K562 (cell line): Measurements from ENCODE around the gene AQP11. TPM values are rescaled to one million over a fixed set of nuclear protein-coding genes. Genes with fewer than 3 reads are reported as not detected.
A peak's percentile ranks its signal among the peaks of the same experiment; 100 is the strongest.

ENCODE experiments used
- BACH1 ChIP-seq: fragments of 200-800 bp; sonication (Bioruptor generic); IDR thresholded peaks from 2 replicates; pipeline ENCODE4 v1.6.1; 2016; ENCODE audit warnings: missing genetic modification characterization, missing compliant biosample characterization
- C11orf30 ChIP-seq: fragments of 450-650 bp; IDR thresholded peaks from 2 replicates; pipeline ENCODE4 v1.6.1; 2016; ENCODE audit warnings: low read depth, mild to moderate bottlenecking
- CBFB ChIP-seq: sonication (generic); formaldehyde crosslinking; IDR thresholded peaks from 2 replicates; pipeline ENCODE4 v1.4.0; 2020; ENCODE audit warnings: mild to moderate bottlenecking, missing genetic modification reagents
- CHD2 ChIP-seq: IDR thresholded peaks from 2 replicates; pipeline ENCODE4 v1.6.1; 2011; ENCODE audit warnings: low read depth, low read length
- CLOCK ChIP-seq: fragments of 250-450 bp; sonication (Bioruptor Pico); IDR thresholded peaks from 2 replicates; pipeline ENCODE4 v1.4.0; 2020; ENCODE audit warnings: mild to moderate bottlenecking, moderate library complexity, borderline replicate concordance
- ELF1 ChIP-seq: fragments of 200-800 bp; sonication (Bioruptor generic); IDR thresholded peaks from 2 replicates; pipeline ENCODE4 v1.6.1; 2016; ENCODE audit warnings: missing genetic modification characterization, missing compliant biosample characterization
- ETS2 ChIP-seq: IDR thresholded peaks from 2 replicates; pipeline ENCODE4 v1.6.1; 2016; ENCODE audit warnings: borderline replicate concordance, missing genetic modification characterization, mild to moderate bottlenecking, moderate library complexity, missing compliant biosample characterization; ENCODE audit not compliant: poor library complexity, severe bottlenecking
- ETV5 ChIP-seq: sonication (generic); formaldehyde crosslinking; IDR thresholded peaks from 2 replicates; pipeline ENCODE4 v1.4.0; 2020; ENCODE audit warnings: low read depth, mild to moderate bottlenecking, missing genetic modification reagents
- ETV6 ChIP-seq, 3 experiments: fragments of 150-350 bp in 1 of 3; sonication (generic) in 1 of 3; formaldehyde crosslinking in 1 of 3; IDR thresholded peaks; 2 replicates each; pipeline versions ENCODE4 v1.6.1 to v1.8.0; 2014 to 2022; ENCODE audit warnings: borderline replicate concordance in 2 of 3, low read depth in 2 of 3, antibody characterized with exemption in 1 of 3, low read length in 1 of 3, mild to moderate bottlenecking in 1 of 3, missing genetic modification reagents in 1 of 3
- FOXA1 ChIP-seq: fragments of 450-650 bp; IDR thresholded peaks from 2 replicates; pipeline ENCODE4 v1.6.1; 2016; ENCODE audit warnings: mild to moderate bottlenecking, borderline replicate concordance
- GABPA ChIP-seq: fragments of 200-800 bp; sonication (Bioruptor generic); conservative IDR thresholded peaks from 2 replicates; pipeline ENCODE4 v1.6.1; 2016; ENCODE audit warnings: low read depth, missing genetic modification characterization, missing compliant biosample characterization
- HDAC3 ChIP-seq: fragments of 450-650 bp; IDR thresholded peaks from 2 replicates; pipeline ENCODE4 v1.6.1; 2018; ENCODE audit warnings: borderline replicate concordance, mild to moderate bottlenecking, moderate library complexity; ENCODE audit not compliant: partially characterized antibody
- KLF6 ChIP-seq: fragments of 250-450 bp; sonication (Bioruptor Pico); IDR thresholded peaks from 2 replicates; pipeline ENCODE4 v1.4.0; 2020; ENCODE audit warnings: mild to moderate bottlenecking, moderate library complexity, borderline replicate concordance
- NCOR1 ChIP-seq: fragments of 450-650 bp; IDR thresholded peaks from 2 replicates; pipeline ENCODE4 v1.6.1; 2016; ENCODE audit warnings: mild to moderate bottlenecking, moderate library complexity
- PCBP1 ChIP-seq: fragments of 200-400 bp; formaldehyde crosslinking; IDR thresholded peaks from 2 replicates; pipeline ENCODE4 v1.6.1; 2018; ENCODE audit warnings: mild to moderate bottlenecking, low read depth, low read length; ENCODE audit not compliant: poor library complexity, severe bottlenecking
- POLR2AphosphoS5 ChIP-seq: IDR thresholded peaks from 2 replicates; pipeline ENCODE4 v1.6.1; 2011; ENCODE audit warnings: mild to moderate bottlenecking, low read depth, low read length, moderate library complexity; ENCODE audit not compliant: control insufficient read depth, insufficient read depth
- SMAD1 ChIP-seq: fragments of 150-350 bp; IDR thresholded peaks from 2 replicates; pipeline ENCODE4 v1.6.1; 2014; ENCODE audit warnings: low read length, low read depth; ENCODE audit not compliant: partially characterized antibody
- SMARCA5 ChIP-seq: fragments of 450-650 bp; IDR thresholded peaks from 2 replicates; pipeline ENCODE4 v1.6.1; 2016
- SREBF1 ChIP-seq: fragments of 150-350 bp; IDR thresholded peaks from 2 replicates; pipeline ENCODE4 v1.6.1; 2014; ENCODE audit warnings: antibody characterized with exemption, low read depth, low read length, borderline replicate concordance
- YY1 ChIP-seq, 3 experiments: IDR thresholded peaks; 2 replicates each; pipeline ENCODE4 v1.6.1; 2011; ENCODE audit warnings: low read length in 2 of 3, mild to moderate bottlenecking in 2 of 3, moderate library complexity in 2 of 3, borderline replicate concordance in 1 of 3, control low read depth in 1 of 3, low read depth in 1 of 3; ENCODE audit not compliant: insufficient read depth in 3 of 3, insufficient replicate concordance in 2 of 3, control insufficient read depth in 1 of 3, insufficient read length in 1 of 3; ENCODE audit errors: extremely low read depth in 1 of 3
- ZNF143 ChIP-seq: sonication (generic); formaldehyde crosslinking; IDR thresholded peaks from 2 replicates; pipeline ENCODE4 v1.9.0; 2022; ENCODE audit warnings: mild to moderate bottlenecking, missing genetic modification reagents
- ZNF175 ChIP-seq: fragments of 200-800 bp; sonication (Bioruptor generic); IDR thresholded peaks from 2 replicates; pipeline ENCODE4 v1.6.1; 2016; ENCODE audit warnings: low read depth, mild to moderate bottlenecking, missing genetic modification characterization, missing compliant biosample characterization
- ZNF184 ChIP-seq: sonication (generic); formaldehyde crosslinking; IDR thresholded peaks from 2 replicates; pipeline ENCODE4 v1.5.0; 2020; ENCODE audit warnings: missing genetic modification reagents
- ZNF311 ChIP-seq: fragments of 250-450 bp; sonication (Bioruptor Pico); IDR thresholded peaks from 2 replicates; pipeline ENCODE4 v1.4.0; 2020; ENCODE audit warnings: mild to moderate bottlenecking, moderate library complexity
- ZNF780A ChIP-seq: fragments of 250-450 bp; sonication (Bioruptor Pico); IDR thresholded peaks from 2 replicates; pipeline ENCODE4 v1.5.0; 2021; ENCODE audit warnings: mild to moderate bottlenecking
- polyA plus RNA-seq, 8 experiments: library from polyadenylated mRNA; depleted of rRNA in 4 of 8; stranded (reverse) in 5 of 8; unstranded in 3 of 8; fragments of >200 nt; fragmentation: Nextera tagmentation in 2 of 8; fragmentation: Illumina TruSeq in 1 of 8; extraction: Ambion mirVana in 2 of 8; extraction: Trizol in 1 of 8; gene quantifications; 2 replicates each; pipeline versions ENCODE4 v1.2.1 to v1.2.3, GENCODE V29; 2011 to 2014; ENCODE audit warnings: inconsistent platforms in 1 of 8, missing spikeins in 1 of 8
- total RNA-seq, 7 experiments: library from RNA; depleted of rRNA in 6 of 7; stranded (reverse); fragments of >200 nt in 6 of 7; fragmentation: Illumina TruSeq in 2 of 7; extraction: Trizol in 2 of 7; gene quantifications; 2 replicates each; pipeline versions ENCODE4 v1.2.1 to v1.2.3, GENCODE V29; 2011 to 2021; ENCODE audit warnings: low replicate concordance in 1 of 7
- TF ChIP-seq, protein P1 (sequence below): fragments of 450-650 bp; formaldehyde crosslinking; IDR thresholded peaks from 2 replicates; pipeline ENCODE4 v1.4.0; 2020; ENCODE audit warnings: mild to moderate bottlenecking

The AQP11 gene
- total and polyA plus RNA-seq, 9 of the 15 experiments (the other 6 are each of a cell fraction or from before 2014, with no cell fraction given): 0.09 to 1.0 (median 0.36) TPM

GRCh38 chr11:77644887-77645286 is 55.1 kb downstream of the AQP11 start (continued):
- no peak for TF ChIP-seq CBFB
- no peak for TF ChIP-seq PCBP1
- TF ChIP-seq CHD2: no peak
- TF ChIP-seq SREBF1: no peak
- TF ChIP-seq, protein P1, sequence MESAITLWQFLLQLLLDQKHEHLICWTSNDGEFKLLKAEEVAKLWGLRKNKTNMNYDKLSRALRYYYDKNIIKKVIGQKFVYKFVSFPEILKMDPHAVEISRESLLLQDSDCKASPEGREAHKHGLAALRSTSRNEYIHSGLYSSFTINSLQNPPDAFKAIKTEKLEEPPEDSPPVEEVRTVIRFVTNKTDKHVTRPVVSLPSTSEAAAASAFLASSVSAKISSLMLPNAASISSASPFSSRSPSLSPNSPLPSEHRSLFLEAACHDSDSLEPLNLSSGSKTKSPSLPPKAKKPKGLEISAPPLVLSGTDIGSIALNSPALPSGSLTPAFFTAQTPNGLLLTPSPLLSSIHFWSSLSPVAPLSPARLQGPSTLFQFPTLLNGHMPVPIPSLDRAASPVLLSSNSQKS (CRISPR knock-in tag): peak; percentile 80; the same call in 1 of the 2 replicates
- TF ChIP-seq ETV5: no peak
- TF ChIP-seq ZNF184 (CRISPR knock-in tag): no peak
- no peak for TF ChIP-seq ZNF780A (CRISPR knock-in tag)
- TF ChIP-seq ZNF311 (CRISPR knock-in tag): peak; percentile 96
- TF ChIP-seq YY1 (IDR thresholded peaks at IDR 0.05; ENCODE audit: borderline replicate concordance in 1 of 3, control insufficient read depth in 1 of 3, extremely low read depth in 1 of 3, insufficient read depth in 3 of 3, insufficient read length in 1 of 3, insufficient replicate concordance in 2 of 3, low read depth in 1 of 3, low read length in 2 of 3): no peak
- 0 out of 2 replicates have a peak, but pooled peaks have one; percentile 31 for TF ChIP-seq ELF1 (tag)
- no peak for TF ChIP-seq ZNF143
- TF ChIP-seq CLOCK: no peak
- TF ChIP-seq ETS2 (tag): peak; percentile 55
- no peak for TF ChIP-seq ETV6 (IDR thresholded peaks at IDR 0.05; ENCODE audit: borderline replicate concordance in 1 of 2, low read depth in 2 of 2, low read length in 1 of 2)
- TF ChIP-seq ETV6 (CRISPR knock-in tag; IDR thresholded peaks at IDR 0.05; ENCODE audit: borderline replicate concordance): no peak
- TF ChIP-seq C11orf30: peak; percentile 13; the same call in 1 of the 2 replicates
- TF ChIP-seq ZNF175 (CRISPR knock-in tag): peak; percentile 95
- no peak for TF ChIP-seq SMARCA5
- TF ChIP-seq GABPA (tag): 0 out of 2 replicates have a peak, but pooled peaks have one; percentile 35
- no peak for TF ChIP-seq NCOR1
- no peak for TF ChIP-seq FOXA1
- TF ChIP-seq HDAC3: no peak
- no peak for TF ChIP-seq POLR2AphosphoS5
- peak; percentile 81 for TF ChIP-seq BACH1 (tag)
- TF ChIP-seq KLF6 (CRISPR knock-in tag): peak; percentile 87
- no peak for TF ChIP-seq SMAD1
